A549 (cell line): Measurements from ENCODE around the gene FAM111B.
"Not testable (repeated sequence)": the region's sequence is repeated elsewhere in the genome, so short reads cannot be mapped to it uniquely, and the experiment has no call there.

Source experiments
- CHD2 ChIP-seq: fragments of 150-350 bp; IDR thresholded peaks from 2 replicates; pipeline ENCODE4 v1.6.1; 2014; ENCODE audit warnings: low read length; ENCODE audit not compliant: partially characterized antibody
- JUNB ChIP-seq: fragments of >200 bp; sonication (Bioruptor Twin); formaldehyde crosslinking; IDR thresholded peaks from 2 replicates; pipeline ENCODE4 v1.6.1; 2016
- MAX ChIP-seq: IDR thresholded peaks from 2 replicates; pipeline ENCODE4 v1.6.1; 2012
- NPAS2 ChIP-seq: fragments of 250-450 bp; sonication (Bioruptor Pico); IDR thresholded peaks from 2 replicates; pipeline ENCODE4 v1.8.0; 2022; ENCODE audit warnings: mild to moderate bottlenecking, moderate library complexity, borderline replicate concordance
- POLR2A ChIP-seq: IDR thresholded peaks from 2 replicates; pipeline ENCODE4 v1.6.1; 2012; ENCODE audit warnings: mild to moderate bottlenecking, low read length
- RFX5 ChIP-seq: fragments of 450-650 bp; IDR thresholded peaks from 2 replicates; pipeline ENCODE4 v1.7.1; 2014; ENCODE audit warnings: antibody characterized with exemption, mild to moderate bottlenecking, moderate library complexity
- TF ChIP-seq, protein P1 (sequence below): fragments of 450-650 bp; IDR thresholded peaks from 2 replicates; pipeline ENCODE4 v1.6.1; 2014; ENCODE audit warnings: antibody characterized with exemption

DNA sequence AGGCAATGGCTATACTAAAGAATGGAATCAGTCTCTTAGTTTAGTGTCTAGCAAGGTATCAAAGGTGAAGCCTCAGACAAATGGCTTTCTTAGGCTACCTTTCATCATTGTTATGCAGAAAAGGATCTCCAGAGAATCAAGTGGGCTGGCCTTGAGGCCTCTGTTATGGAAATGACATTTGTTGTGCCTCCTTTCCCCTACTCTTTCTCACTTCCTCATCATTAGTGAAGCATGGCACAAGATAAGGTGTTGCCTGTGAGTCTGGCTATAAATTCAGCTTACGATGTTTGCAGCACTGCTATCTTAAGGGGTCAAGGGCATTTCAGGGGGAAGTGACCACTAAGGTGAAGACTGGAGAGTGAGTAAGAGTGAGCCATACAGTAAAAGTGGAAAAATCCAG, 11.8 kb upstream of the FAM111B start:
- TF ChIP-seq RFX5; JUNB; POLR2A; MAX; CHD2; NPAS2 (CRISPR knock-in tag): not testable (repeated sequence)
- TF ChIP-seq, protein P1, sequence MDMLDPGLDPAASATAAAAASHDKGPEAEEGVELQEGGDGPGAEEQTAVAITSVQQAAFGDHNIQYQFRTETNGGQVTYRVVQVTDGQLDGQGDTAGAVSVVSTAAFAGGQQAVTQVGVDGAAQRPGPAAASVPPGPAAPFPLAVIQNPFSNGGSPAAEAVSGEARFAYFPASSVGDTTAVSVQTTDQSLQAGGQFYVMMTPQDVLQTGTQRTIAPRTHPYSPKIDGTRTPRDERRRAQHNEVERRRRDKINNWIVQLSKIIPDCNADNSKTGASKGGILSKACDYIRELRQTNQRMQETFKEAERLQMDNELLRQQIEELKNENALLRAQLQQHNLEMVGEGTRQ = not testable (repeated sequence)
